C4-2B (cell line): ENCODE data around the gene RTKN.

Source experiments
- ZFX ChIP-seq: fragments of 450-650 bp; IDR thresholded peaks from 2 replicates; pipeline ENCODE4 v1.6.1; 2017
- TF ChIP-seq, protein P1 (sequence below): fragments of 450-650 bp; conservative IDR thresholded peaks from 2 replicates; pipeline ENCODE4 v1.5.1; 2017; ENCODE audit warnings: mild to moderate bottlenecking

DNA sequence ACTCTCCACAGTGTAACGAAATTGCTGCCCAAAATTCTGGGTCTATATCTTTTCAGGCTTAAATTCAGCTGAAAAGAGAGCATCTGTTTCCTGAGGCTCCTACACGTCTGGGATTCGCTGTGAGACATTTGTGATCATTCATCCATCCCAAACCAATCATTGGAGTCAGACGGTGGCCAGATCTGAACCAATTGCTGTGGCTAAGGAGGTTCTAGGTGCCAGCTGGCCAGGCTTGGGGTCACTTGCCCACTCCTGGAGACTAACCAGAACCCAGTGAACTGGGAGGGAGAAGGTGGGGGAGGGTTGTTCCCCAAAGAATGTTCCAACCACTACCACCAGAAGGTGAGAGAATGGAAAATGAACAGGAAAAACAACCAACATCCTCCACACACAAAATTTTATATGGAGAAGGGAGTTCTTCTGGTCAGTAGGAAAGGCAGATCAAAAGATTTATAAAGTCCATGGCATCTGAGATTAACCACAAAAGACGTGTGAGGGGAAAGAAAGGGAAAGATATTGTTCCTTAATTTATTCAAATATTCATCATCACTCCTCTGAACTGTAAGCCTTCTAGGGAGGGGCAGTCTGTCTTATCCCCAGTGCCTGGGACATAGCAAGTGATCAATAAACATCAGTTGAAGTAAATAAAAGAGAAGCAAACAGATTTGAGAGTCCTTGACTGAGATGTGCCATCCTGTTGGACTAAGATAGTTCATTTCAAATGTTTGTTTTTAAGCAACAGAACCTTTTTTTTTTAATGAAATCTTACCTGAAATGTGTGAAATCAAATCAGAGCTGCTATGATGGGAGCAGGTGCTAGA, 3.0 kb upstream of the RTKN start:
- TF ChIP-seq, protein P1, sequence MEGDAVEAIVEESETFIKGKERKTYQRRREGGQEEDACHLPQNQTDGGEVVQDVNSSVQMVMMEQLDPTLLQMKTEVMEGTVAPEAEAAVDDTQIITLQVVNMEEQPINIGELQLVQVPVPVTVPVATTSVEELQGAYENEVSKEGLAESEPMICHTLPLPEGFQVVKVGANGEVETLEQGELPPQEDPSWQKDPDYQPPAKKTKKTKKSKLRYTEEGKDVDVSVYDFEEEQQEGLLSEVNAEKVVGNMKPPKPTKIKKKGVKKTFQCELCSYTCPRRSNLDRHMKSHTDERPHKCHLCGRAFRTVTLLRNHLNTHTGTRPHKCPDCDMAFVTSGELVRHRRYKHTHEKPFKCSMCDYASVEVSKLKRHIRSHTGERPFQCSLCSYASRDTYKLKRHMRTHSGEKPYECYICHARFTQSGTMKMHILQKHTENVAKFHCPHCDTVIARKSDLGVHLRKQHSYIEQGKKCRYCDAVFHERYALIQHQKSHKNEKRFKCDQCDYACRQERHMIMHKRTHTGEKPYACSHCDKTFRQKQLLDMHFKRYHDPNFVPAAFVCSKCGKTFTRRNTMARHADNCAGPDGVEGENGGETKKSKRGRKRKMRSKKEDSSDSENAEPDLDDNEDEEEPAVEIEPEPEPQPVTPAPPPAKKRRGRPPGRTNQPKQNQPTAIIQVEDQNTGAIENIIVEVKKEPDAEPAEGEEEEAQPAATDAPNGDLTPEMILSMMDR = no peak
- no peak for TF ChIP-seq ZFX
